ENCODE results near the gene KLHL24.

DNA sequence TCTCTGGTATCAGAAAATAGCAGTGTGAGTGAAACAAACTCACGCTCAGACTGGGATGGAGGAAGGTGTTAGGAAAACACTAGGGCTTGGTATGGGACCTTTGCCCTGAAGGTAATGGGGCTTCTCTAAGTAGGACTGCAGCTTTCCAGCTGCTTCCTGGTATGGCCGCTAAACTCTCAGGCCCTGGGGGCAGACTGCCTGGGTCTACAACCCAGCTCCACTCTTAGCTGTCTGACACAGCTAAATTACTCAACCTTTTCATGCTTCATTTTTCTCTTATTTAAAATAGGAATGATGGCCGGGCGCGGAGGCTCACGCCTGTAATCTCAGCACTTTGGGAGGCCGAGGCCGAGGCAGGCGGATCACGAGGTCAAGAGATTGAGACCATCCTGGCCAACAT, 57.0 kb downstream of the KLHL24 start:
- TF ChIP-seq EP300 (IDR thresholded peaks at IDR 0.05): no peak
- TF ChIP-seq POLR2A (IDR thresholded peaks at IDR 0.05): no peak
- TF ChIP-seq, protein P1, sequence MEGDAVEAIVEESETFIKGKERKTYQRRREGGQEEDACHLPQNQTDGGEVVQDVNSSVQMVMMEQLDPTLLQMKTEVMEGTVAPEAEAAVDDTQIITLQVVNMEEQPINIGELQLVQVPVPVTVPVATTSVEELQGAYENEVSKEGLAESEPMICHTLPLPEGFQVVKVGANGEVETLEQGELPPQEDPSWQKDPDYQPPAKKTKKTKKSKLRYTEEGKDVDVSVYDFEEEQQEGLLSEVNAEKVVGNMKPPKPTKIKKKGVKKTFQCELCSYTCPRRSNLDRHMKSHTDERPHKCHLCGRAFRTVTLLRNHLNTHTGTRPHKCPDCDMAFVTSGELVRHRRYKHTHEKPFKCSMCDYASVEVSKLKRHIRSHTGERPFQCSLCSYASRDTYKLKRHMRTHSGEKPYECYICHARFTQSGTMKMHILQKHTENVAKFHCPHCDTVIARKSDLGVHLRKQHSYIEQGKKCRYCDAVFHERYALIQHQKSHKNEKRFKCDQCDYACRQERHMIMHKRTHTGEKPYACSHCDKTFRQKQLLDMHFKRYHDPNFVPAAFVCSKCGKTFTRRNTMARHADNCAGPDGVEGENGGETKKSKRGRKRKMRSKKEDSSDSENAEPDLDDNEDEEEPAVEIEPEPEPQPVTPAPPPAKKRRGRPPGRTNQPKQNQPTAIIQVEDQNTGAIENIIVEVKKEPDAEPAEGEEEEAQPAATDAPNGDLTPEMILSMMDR (IDR thresholded peaks at IDR 0.05): no peak
- no peak for TF ChIP-seq POLR2AphosphoS5 (IDR thresholded peaks at IDR 0.05)
